ENCODE data around the gene FRMD7. TPM values are rescaled to one million over a fixed set of nuclear protein-coding genes. Genes with fewer than 3 reads are reported as not detected.

The FRMD7 gene
- total RNA-seq, 4 donors from 2014 or later = not detected

Other genes with a start within 250 kb of the FRMD7 start
- 1 to 10 TPM; 1.7 to 3.9 (median 2.0) TPM for gene STK26, start 104.7 kb downstream of the FRMD7 start, total RNA-seq
- gene RAP2C, start 91.4 kb upstream of the FRMD7 start, total RNA-seq = 10 to 100 TPM; 15.3 to 21.1 (median 16.5) TPM